Stimulated activated CD8-positive, alpha-beta memory T cell treated with anti-CD3 and anti-CD28 coated beads, Interleukin-7, amount 100 ng/mL, for 48 hours (primary cell): ENCODE data around the gene MYO7B.

Experiments used
- DNase-seq, 2 donors: peaks; one replicate each; pipeline ENCODE4 v3.0.0-alpha.2; 2020; ENCODE audit warnings: low read depth in 1 of 2; ENCODE audit errors: extremely low read depth in 1 of 2

MYO7B gene

DNA sequence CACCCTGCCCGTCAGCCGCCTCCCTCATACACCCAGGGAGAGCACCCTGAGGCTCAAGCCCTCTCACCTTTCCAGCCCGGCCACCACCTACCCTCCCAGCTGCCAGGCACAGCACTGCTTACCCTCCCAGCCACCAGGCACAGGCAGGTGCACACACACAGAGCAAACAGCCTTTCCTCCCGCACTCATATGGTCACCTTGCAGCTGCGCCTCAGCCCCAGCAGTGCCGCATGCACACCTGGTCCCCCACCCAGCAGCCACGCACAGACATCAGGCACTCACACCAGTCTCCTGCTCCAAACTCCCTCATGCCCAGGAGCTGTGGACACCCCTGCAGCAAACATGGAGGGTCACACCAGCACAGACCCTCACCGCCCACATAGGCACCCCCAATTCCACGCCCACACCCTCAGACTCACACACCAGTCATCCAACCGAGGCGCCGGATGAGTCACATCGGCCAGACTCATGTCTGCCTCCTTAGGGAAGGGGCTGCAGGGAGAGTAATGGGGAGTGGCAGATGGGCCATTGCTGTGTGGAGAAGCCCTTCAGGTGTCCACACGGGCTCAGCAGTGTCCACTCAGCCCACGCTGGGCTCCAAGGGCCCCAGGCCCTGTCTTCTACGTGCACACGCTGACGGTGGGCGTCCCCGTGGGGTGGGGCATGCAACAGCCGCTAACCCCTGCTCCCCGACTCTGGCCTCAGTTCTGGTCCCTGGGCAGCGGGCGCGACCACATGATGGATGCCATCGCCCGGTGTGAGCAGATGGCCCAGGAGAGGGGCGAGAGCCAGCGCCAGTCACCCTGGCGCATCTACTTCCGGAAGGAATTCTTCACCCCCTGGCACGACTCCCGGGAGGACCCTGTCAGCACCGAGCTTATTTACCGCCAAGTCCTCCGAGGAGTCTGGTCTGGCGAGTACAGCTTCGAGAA is 88.2 kb downstream of the MYO7B start:
- no peak for DNase-seq

DNA sequence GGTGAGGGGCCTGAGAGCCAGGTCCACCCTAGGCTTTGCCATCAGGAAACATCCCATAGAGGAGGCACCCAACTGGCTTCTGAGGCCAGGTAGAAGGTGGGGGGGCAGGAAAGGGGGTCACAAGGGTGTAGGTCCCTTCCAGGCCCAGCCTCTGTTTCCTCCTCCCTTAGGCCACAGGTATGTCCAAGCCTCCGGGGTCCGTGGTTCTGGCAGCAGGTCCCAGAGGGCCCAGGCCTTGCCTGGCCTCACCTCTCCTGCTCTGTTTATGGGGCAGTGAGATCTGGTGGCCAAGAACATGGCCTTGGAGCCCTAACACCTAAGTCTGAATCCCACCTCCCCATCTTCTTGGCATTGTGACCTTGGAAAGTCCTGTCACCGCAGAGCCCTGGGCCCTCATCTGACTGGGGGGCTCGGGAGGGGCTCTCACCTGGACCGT is 88.9 kb downstream of the MYO7B start:
- no peak for DNase-seq

DNA sequence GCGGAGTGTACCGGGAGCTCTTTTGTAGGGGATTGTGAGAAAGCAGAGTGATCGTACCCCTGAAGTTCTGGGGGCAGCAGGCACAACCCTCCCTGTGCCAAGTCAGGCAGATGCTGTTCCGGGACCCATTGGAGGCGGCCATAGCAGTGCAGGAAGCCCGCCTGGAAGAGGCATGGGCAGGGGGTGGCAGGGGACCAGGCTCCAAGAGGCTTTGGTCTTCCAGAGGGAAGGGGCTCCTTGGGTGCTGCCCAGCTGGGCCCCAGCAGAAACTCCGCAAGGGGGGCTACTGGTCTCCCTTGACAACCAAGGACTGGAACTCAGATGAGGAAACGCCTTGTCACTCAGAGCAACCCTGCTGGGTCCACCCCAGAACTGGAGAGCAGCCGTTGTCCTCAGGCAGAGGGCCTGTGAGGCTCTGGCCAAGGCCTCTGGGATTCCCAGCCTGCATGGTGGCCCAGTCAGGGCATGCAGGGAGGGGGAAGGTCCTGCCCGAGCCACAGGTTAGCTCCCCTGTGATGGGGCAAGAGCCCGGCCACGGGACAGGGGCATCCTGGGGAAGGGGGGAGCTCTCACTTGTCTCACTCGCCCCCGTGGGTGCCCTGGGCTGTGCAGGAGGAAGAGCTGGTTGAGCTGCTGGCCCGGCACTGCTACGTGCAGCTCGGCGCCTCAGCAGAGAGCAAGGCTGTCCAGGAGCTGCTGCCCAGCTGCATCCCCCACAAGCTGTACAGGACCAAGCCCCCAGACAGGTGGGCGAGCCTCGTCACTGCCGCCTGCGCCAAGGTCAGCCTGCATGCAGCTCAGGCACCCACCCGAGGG is 89.5 kb downstream of the MYO7B start:
- DNase-seq: no peak

DNA sequence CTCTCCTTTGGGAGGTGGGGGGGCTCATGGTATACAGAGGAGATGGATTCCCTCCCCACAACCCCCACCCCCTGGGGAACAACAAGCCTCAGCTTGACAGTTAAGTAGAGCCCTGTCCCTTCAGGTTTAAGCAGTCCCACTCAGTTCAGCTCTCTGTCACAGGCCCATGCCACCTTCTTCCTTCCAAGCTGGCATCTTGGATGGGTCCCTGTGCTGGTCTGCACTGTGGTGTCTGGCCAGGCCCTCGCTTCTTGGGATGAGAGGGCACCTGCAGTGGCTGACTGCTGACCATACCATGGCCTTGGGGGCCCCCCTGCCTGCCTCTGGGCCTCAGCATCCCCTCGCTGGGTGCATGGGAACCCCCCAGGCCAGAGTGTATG is 90.1 kb downstream of the MYO7B start:
- DNase-seq: no peak

DNA sequence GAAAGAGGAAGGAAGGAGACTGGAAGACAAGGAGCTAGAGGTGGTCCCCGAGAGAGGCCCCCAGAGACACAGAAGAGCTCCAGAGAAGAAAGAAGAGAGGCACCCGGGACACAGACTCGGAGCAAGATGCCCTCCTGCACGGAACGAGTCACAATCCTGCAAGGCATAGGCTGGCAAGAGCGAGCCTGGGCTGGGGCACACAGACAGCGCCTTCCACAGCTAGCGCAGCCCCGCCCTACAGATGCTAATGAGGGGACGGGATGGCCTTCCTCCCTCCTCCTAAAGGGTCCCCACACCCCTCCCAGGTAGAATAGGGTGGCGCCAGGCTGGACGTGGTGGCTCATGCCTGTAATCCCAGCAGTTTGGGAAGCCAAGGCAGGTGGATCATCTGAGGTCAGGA is 90.7 kb downstream of the MYO7B start:
- DNase-seq: no peak

DNA sequence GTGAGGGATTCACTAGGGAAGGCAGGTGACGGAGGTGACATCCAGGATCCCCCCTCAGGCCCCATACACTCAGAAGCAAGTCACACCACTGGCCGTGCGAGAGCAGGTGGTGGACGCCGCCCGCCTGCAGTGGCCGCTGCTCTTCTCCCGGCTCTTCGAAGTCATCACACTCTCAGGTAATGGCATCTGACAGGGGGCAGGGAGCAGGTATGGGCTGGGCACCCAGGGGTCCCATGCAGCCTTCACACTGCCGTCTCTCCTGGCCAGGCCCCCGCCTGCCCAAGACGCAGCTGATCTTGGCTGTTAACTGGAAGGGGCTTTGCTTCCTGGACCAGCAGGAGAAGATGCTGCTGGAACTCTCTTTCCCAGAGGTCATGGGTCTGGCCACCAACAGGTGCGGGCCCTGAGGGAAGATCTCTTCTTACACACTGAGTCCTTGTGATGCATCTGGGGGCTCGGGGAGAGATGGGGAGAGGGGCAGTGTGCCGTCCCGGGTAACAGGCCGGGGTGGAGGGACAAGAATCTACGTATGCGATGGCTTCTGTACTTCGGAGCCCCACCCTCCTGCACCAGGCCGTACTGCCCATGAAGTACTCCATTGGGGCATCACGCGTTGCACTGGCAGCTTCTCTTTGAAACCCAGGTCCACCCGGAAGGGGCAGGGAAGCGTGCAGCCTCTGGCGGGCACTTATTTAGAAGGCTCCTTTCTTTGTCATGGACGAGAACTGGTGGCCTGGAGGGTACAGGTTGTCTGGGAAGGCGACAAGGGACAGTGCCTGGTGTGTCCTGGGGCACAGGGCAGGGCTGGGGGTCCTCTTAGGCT is 91.6 kb downstream of the MYO7B start:
- DNase-seq: no peak

DNA sequence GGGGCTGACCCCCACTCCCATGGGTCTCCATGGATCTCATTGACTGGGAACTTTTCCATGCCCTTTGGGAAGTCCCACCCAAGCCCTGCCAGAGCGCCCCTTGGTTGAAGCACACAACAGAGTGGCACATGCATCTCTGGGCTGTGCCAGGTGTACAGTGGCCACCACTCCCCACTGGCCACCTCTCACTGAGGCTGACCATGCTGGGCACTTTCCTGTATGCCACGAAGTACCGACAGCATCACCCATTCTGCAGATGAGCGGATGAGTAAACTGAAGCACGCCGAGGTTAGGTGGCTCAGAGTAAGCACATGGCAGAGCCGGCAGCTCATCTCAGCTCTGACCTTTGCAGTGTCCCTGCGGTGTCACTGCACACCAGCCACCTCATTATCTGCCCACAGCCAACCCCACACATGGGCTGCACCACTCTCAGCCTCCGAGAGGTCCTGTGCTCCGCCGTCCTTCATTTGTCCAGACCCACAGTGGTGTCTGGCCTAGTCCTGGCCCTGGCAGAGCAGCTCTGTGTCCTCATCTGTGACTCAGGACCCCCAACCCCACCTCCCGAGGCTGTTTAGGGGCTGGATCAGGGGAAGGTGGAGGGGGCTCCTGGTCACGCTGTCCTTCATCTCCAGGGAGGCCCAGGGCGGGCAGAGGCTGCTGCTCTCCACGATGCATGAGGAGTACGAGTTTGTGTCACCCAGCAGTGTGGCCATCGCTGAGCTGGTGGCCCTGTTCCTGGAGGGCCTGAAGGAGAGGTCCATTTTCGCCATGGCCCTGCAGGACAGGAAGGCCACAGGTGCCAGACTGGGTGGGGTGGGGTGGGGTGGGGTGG is 92.5 kb downstream of the MYO7B start:
- DNase-seq: no peak

DNA sequence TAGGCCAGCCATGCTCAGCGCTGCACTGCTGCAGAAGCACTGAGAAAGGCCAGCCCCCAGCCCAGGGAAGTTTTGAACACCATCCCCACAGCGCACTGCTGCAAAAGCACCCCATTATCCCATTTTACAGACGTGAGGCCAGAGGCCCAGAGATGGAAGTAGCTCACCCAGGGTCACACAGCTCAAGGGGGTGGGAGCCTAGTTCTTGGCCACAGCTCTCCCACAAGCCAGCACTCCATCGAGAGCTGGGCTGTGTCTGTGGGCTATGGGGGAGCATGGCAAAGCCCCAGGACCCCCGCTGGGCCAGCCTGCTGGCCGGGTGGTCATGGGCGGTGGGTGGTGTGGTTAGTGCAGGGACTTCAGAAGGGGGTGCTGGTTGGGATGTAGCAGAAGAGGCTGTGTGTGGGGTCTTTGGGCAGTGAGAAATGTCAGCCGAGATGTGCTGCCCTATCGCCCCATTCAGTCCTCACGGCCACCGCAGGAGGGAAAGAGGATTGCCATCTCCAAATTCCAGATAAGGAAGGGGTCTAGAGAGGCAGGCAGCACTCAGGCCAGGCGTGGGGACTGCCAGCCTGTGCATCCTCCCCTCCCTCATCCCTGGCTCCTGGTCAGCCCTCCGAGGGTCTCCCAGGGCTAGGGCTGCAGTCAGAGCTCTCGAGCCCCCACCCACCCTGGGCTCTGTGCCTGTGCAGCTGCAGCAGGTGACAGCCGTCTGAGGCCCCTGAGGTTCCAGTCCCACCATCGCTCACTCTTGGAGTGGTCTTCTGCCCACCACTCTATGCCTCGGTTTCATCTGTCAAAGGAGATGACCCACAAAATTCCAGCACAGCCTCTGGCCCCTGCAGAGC is 93.5 kb downstream of the MYO7B start:
- DNase-seq: no peak

DNA sequence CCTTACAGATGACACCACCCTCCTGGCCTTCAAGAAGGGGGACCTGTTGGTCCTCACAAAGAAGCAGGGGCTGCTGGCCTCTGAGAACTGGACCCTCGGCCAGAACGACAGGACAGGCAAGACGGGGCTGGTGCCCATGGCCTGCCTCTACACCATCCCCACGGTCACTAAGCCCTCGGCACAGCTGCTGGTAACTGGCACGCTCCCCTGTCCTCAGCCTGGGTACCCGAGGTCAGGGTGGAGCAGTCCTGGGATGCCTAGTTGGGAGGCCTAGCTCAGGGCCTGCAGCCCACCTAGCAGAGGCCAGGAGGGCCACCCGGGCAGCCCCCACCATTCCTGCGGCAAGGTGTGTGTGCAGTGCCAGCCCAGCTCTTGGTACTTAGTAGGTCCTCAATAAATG is 94.2 kb downstream of the MYO7B start:
- DNase-seq: no peak

DNA sequence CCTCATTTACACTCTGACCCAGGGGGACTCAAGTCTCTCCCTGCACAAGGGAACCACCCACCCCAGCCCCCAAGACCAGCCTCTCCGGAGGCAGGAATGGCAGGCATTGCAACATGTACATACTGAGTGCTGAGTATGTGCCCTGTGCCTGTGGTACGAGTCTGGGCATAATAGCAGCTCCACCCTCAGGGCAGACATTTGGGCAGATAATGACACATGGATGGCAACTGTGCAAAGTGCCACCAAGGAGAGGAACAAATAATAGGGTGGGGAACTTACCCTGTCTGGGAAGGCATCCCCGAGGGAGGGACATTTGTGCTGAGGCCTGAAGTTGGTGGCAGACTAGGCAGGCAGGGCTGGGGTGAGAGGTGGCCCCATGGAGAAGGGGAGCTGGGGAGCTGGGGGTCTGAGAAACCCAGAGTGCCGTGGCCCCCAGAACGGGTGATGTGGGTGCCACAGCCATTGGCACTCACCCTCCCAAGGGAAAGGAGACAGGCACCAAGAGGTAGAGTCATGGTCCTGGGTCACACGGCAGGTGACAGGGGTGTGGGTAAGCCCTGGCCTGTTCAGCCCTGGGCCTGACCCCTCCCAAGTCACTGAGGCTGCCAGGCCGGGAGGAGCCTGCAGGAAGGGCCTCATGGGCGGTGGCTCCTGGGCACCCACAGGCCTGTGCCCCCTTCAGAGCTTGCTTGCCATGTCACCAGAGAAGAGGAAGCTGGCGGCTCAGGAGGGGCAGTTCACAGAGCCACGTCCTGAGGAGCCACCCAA is 94.8 kb downstream of the MYO7B start:
- no peak for DNase-seq

DNA sequence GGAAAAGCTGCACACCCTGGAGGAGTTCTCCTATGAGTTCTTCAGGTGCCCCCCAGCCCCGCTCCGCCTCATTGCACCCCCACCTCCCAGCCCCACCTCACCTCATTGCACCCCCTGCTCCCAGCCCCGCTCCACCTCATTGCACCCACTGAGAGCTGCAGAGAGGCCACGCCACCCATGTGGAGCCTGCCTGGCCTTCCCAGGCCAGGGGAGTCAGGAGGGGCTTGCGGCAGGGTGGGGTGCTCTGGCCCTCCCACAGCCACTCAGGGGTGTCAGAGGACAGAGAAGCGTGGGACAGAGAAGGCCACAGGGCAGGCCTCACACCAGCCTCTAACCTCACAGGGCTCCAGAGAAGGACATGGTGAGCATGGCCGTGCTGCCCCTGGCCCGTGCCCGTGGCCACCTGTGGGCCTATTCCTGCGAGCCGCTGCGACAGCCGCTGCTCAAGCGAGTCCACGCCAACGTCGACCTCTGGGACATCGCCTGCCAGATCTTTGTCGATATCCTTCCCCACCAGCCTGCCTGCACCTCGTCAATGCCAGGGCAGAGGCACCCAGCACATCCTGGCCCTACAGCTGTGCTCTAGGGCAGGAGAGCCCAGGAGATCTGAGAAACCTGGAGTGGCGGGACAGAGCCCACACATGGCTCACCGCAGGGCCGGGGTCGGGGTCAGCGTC is 95.5 kb downstream of the MYO7B start:
- DNase-seq: no peak

DNA sequence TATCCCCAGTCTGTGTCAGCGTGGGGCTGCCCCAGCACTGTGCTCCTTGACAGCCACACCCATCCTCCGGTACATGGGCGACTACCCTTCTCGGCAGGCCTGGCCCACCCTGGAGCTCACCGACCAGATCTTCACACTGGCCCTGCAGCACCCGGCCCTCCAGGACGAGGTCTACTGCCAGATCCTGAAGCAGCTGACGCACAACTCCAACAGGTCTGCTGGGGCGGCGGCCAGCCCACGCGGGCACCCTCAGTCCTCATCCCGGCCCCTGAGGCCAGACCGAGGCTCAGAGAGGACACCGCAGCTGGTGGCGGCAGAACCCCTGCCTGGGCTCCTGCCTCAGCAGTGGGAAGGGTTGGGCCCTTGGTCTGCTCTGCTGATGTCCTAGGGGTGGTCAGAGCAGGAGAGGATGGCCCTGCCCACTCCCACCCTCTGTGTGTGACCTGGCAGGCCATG is 96.1 kb downstream of the MYO7B start:
- DNase-seq: no peak

DNA sequence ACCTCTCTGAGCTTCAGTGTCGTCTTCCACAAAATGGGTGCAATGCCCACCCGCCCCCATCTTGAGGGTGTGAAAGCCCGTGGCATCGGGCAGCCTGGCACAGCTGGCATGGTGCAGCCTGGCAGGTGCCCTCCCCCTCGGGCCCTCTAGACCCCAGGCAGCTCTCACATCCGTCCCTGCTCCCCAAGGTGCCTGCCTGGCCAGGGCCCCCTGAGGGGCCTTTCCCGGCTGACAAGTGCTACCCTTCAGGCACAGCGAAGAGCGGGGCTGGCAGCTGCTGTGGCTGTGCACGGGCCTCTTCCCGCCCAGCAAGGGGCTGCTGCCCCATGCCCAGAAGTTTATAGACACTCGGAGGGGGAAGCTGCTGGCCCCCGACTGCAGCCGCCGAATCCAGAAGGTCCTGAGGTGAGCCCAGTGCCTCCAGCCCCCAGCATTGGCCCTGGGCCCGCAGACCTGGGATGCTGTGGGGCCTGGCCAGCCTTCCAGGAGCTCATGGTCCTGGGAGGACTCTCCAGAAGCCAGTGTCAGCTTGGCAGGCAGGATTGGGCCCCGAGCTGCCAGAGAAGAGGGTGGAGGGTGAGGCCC is 96.6 kb downstream of the MYO7B start:
- DNase-seq: no peak

DNA sequence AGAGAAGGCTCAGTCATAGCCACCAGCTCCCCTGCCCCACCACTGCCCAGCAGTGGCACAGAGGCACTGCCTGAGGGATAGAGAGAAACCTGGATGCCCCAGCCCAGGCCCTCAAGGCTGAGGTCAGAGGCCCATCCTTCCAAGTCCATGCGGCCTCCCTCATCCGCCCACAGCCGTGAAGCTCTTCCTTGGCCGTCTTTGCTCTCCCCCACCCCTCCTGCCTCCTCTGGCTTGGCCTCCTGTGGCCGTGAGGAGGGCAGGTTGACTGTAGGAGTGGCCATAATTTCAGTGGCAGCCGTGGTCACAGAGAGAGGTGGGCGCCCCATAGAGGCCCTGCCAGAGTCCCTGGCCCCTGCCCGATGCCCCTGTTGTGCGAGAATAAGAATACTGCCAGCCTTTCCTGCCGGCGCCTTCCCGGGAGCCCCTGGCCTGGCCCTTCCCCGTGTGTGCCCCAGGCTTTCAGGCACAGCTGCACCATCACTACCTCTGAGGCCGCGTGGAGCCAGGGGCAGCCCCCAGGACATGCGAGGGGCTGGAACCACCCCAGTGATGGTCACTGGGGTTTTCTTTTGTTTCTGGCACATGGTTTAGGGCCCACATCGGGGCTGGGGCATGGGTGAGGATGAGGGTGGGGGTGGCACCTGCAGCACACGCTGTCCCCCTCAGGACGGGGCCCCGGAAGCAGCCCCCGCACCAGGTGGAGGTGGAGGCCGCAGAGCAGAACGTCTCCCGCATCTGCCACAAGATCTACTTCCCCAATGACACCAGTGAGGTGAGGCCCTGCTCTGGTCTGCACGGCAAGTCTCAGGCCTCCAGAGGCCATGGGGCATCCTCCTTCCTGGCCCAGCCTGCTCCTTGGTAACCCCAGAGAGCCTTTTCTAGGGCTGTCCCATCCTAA is 97.4 kb downstream of the MYO7B start:
- no peak for DNase-seq

DNA sequence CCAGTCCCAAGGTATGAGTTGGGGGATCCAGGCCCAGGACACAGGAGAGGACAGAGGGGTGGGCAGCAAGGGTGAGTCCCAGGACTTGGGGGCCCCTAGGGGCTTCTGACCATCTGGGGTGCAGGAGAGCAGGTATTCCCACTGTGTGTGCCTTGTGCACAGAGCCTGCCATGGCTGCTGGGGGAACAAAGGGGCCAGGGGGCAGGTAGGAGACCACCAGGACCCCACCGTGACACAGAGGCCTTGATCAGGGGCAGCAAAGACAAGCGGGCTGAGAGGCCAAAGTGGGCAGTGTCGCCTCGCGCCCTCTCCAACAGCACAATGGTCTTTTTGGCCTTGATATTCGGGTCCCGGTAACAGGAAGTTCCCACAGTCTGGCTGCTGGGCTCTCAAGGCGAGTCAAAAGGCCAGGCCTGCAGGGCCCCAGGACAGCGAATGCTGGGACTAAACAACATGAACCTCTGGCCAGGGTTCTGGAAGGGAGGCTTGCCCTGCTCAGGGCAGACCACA is 98.1 kb downstream of the MYO7B start:
- no peak for DNase-seq

DNA sequence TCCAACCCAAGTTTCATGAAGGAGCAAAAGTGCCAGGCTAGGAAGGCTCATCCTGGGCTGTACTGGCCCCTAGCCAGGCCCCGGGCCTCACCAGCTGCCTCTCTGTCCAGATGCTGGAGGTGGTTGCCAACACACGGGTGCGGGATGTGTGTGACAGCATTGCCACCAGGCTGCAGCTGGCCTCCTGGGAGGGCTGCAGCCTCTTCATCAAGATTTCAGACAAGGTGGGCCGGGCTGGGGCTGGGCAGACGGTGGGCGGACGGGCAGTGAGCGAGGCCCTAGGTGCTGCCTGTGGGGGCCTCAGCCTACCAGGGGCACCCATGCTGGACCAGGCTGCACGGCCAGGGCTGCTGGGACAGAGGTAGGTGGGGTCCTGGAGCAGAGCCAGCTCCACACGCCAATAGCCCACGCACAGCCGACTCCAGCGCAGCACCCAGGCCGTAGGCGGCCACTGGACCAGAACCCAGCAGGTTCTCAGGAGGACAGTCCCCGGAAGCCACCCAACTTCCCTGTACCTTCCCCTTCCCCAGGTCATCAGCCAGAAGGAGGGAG is 98.7 kb downstream of the MYO7B start:
- no peak for DNase-seq
